NCI-H446 treated with DMSO at 0.1 percent for 48 hours (cell line): ENCODE results near the gene HEATR5B.
"Not testable (repeated sequence)": the region's sequence is repeated elsewhere in the genome, so short reads cannot be mapped to it uniquely, and the experiment has no call there.

Source experiments
- DNase-seq: peaks from one replicate; lab custom pipeline; 2025; lab: John Stamatoyannopoulos, UW

Gene HEATR5B

GRCh38 chr2:37061776-37062175 is 22.4 kb downstream of the HEATR5B start:
- DNase-seq, result no peak

- DNase-seq, result no peak
These were observed 23.0 kb downstream of the HEATR5B start for GRCh38 chr2:37061013-37061711.

GRCh38 chr2:37060446-37060845 is 23.7 kb downstream of the HEATR5B start:
- DNase-seq, result no peak

GRCh38 chr2:37059841-37060240 is 24.3 kb downstream of the HEATR5B start:
- DNase-seq, result no peak

- DNase-seq, result no peak
These were observed 31.4 kb downstream of the HEATR5B start for GRCh38 chr2:37052600-37053332.

GRCh38 chr2:37039580-37039979 is 44.6 kb downstream of the HEATR5B start:
- DNase-seq, result no peak

GRCh38 chr2:37037771-37038170 is 46.4 kb downstream of the HEATR5B start:
- DNase-seq, result no peak

GRCh38 chr2:37029758-37030157 is 54.4 kb downstream of the HEATR5B start:
- no peak for DNase-seq

- no peak for DNase-seq
These were observed 58.1 kb downstream of the HEATR5B start for GRCh38 chr2:37026050-37026449.

- no peak for DNase-seq
These were observed 63.0 kb downstream of the HEATR5B start for GRCh38 chr2:37020887-37021796.

GRCh38 chr2:37020212-37020886 is 63.8 kb downstream of the HEATR5B start:
- DNase-seq, result no peak

GRCh38 chr2:37013315-37013641 is 70.9 kb downstream of the HEATR5B start:
- DNase-seq, result no peak

GRCh38 chr2:37011130-37011529 is 73.0 kb downstream of the HEATR5B start:
- no peak for DNase-seq

- no peak for DNase-seq
These were observed 78.9 kb downstream of the HEATR5B start for GRCh38 chr2:37005118-37005868.

- no peak for DNase-seq
These were observed 83.1 kb downstream of the HEATR5B start for GRCh38 chr2:37000988-37001556.

GRCh38 chr2:37000318-37000717 is 83.9 kb downstream of the HEATR5B start:
- no peak for DNase-seq

GRCh38 chr2:36999416-36999815 is 84.8 kb downstream of the HEATR5B start:
- not testable (repeated sequence) for DNase-seq

- no peak for DNase-seq
These were observed 90.1 kb downstream of the HEATR5B start for GRCh38 chr2:36993841-36994620.

GRCh38 chr2:36988008-36988407 is 96.2 kb downstream of the HEATR5B start:
- DNase-seq, result no peak

GRCh38 chr2:36982467-36982866 is 101.7 kb downstream of the HEATR5B start:
- no peak for DNase-seq
